ENCODE measurements around the gene MAP3K7. TPM values are rescaled to one million over a fixed set of nuclear protein-coding genes. Genes with fewer than 3 reads are reported as not detected.

MAP3K7 gene
- total and polyA plus RNA-seq, 2 of the 13 experiments (the other 11 are each of a cell fraction or from before 2014, with no cell fraction given), result 24.1 to 24.4 TPM

DNA sequence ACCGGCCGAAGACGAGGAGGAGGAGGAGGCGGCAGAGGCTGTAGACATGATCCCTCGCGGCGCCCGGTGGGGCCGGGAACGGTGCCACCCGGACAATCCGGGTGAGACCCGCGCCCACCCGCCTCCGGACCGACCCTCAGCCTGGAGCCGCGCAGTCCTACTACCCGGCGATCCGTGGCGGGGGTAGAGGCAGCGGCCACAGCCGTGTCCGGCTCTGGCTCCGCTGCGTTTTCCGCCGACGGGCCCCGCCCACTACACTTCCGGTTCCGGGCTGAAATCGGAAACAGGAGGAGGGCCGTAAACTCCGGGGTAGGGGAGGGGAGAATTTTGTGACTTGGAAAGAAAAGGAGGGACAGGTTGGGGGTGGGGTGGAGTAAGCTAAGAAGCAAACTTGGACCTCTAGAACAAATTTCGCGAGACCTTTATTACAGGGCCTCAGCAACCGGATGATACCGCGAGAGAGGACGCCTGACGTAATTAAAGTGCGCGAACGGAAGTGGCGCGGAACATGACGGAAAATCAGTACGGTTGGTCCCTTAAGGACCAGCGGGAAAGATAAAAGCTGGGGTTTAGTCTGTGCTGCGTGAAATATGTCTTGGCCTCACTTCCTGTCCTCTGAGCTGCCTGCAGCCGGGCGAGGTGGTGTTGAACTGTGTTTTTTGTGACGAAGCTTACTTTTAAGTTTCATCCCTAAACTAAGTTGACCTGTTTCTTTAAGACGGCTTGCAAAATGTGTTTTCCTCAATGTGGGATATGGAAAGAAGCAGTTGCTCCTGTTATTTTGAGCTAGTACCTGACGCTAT is at the start of gene MAP3K7 (continued):
- TF ChIP-seq, protein P1, sequence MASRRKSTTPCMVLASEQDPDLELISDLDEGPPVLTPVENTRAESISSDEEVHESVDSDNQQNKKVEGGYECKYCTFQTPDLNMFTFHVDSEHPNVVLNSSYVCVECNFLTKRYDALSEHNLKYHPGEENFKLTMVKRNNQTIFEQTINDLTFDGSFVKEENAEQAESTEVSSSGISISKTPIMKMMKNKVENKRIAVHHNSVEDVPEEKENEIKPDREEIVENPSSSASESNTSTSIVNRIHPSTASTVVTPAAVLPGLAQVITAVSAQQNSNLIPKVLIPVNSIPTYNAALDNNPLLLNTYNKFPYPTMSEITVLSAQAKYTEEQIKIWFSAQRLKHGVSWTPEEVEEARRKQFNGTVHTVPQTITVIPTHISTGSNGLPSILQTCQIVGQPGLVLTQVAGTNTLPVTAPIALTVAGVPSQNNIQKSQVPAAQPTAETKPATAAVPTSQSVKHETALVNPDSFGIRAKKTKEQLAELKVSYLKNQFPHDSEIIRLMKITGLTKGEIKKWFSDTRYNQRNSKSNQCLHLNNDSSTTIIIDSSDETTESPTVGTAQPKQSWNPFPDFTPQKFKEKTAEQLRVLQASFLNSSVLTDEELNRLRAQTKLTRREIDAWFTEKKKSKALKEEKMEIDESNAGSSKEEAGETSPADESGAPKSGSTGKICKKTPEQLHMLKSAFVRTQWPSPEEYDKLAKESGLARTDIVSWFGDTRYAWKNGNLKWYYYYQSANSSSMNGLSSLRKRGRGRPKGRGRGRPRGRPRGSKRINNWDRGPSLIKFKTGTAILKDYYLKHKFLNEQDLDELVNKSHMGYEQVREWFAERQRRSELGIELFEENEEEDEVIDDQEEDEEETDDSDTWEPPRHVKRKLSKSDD (CRISPR knock-in tag; IDR thresholded peaks at IDR 0.05; ENCODE audit: low read depth), result no peak; the same call in none of the 2 replicates
- TF ChIP-seq, protein P2, sequence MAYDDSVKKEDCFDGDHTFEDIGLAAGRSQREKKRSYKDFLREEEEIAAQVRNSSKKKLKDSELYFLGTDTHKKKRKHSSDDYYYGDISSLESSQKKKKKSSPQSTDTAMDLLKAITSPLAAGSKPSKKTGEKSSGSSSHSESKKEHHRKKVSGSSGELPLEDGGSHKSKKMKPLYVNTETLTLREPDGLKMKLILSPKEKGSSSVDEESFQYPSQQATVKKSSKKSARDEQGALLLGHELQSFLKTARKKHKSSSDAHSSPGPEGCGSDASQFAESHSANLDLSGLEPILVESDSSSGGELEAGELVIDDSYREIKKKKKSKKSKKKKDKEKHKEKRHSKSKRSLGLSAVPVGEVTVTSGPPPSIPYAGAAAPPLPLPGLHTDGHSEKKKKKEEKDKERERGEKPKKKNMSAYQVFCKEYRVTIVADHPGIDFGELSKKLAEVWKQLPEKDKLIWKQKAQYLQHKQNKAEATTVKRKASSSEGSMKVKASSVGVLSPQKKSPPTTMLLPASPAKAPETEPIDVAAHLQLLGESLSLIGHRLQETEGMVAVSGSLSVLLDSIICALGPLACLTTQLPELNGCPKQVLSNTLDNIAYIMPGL (CRISPR knock-in tag; IDR thresholded peaks at IDR 0.05; ENCODE audit: borderline replicate concordance in 1 of 2, low read depth in 1 of 2), result peak; percentile 50 to 55; a peak in 2 of 4 replicates
- TF ChIP-seq ZIK1 (CRISPR knock-in tag; IDR thresholded peaks at IDR 0.05; ENCODE audit: borderline replicate concordance, low read depth) (no peak), ZNF737 (CRISPR knock-in tag; IDR thresholded peaks at IDR 0.05; ENCODE audit: borderline replicate concordance) (no peak; the same call in 1 of the 2 replicates), RAD21 (CRISPR knock-in tag; IDR thresholded peaks at IDR 0.05) (no peak), ZNF878 (CRISPR knock-in tag; IDR thresholded peaks at IDR 0.05) (no peak), NFYC (CRISPR knock-in tag; IDR thresholded peaks at IDR 0.05) (peak; percentile 92), JUN (CRISPR knock-in tag; IDR thresholded peaks at IDR 0.05) (no peak), ZNF292 (CRISPR knock-in tag; IDR thresholded peaks at IDR 0.05; ENCODE audit: borderline replicate concordance, low read depth) (no peak), BCL6 (CRISPR knock-in tag; IDR thresholded peaks at IDR 0.05) (peak; percentile 17; the same call in 1 of the 2 replicates), TOPORS (CRISPR knock-in tag; IDR thresholded peaks at IDR 0.05) (no peak), KLF13 (CRISPR knock-in tag; IDR thresholded peaks at IDR 0.05) (no peak), MIER2 (CRISPR knock-in tag; IDR thresholded peaks at IDR 0.05) (0 out of 2 replicates have a peak, but pooled peaks have one; percentile 46)
- TF ChIP-seq, protein P3, sequence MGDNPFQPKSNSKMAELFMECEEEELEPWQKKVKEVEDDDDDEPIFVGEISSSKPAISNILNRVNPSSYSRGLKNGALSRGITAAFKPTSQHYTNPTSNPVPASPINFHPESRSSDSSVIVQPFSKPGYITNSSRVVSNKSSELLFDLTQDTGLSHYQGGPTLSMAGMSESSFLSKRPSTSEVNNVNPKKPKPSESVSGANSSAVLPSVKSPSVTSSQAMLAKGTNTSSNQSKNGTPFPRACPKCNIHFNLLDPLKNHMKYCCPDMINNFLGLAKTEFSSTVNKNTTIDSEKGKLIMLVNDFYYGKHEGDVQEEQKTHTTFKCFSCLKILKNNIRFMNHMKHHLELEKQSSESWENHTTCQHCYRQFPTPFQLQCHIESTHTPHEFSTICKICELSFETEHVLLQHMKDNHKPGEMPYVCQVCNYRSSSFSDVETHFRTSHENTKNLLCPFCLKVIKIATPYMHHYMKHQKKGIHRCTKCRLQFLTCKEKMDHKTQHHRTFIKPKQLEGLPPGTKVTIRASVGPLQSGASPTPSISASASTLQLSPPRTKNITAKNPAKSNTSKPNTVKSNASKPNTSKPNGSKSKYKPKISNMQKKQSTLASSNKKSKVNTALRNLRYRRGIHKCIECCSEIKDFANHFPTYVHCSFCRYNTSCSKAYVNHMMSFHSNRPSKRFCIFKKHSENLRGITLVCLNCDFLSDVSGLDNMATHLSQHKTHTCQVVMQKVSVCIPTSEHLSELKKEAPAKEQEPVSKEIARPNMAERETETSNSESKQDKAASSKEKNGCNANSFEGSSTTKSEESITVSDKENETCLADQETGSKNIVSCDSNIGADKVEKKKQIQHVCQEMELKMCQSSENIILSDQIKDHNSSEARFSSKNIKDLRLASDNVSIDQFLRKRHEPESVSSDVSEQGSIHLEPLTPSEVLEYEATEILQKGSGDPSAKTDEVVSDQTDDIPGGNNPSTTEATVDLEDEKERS (CRISPR knock-in tag; IDR thresholded peaks at IDR 0.05), result no peak
- TF ChIP-seq, protein P4, sequence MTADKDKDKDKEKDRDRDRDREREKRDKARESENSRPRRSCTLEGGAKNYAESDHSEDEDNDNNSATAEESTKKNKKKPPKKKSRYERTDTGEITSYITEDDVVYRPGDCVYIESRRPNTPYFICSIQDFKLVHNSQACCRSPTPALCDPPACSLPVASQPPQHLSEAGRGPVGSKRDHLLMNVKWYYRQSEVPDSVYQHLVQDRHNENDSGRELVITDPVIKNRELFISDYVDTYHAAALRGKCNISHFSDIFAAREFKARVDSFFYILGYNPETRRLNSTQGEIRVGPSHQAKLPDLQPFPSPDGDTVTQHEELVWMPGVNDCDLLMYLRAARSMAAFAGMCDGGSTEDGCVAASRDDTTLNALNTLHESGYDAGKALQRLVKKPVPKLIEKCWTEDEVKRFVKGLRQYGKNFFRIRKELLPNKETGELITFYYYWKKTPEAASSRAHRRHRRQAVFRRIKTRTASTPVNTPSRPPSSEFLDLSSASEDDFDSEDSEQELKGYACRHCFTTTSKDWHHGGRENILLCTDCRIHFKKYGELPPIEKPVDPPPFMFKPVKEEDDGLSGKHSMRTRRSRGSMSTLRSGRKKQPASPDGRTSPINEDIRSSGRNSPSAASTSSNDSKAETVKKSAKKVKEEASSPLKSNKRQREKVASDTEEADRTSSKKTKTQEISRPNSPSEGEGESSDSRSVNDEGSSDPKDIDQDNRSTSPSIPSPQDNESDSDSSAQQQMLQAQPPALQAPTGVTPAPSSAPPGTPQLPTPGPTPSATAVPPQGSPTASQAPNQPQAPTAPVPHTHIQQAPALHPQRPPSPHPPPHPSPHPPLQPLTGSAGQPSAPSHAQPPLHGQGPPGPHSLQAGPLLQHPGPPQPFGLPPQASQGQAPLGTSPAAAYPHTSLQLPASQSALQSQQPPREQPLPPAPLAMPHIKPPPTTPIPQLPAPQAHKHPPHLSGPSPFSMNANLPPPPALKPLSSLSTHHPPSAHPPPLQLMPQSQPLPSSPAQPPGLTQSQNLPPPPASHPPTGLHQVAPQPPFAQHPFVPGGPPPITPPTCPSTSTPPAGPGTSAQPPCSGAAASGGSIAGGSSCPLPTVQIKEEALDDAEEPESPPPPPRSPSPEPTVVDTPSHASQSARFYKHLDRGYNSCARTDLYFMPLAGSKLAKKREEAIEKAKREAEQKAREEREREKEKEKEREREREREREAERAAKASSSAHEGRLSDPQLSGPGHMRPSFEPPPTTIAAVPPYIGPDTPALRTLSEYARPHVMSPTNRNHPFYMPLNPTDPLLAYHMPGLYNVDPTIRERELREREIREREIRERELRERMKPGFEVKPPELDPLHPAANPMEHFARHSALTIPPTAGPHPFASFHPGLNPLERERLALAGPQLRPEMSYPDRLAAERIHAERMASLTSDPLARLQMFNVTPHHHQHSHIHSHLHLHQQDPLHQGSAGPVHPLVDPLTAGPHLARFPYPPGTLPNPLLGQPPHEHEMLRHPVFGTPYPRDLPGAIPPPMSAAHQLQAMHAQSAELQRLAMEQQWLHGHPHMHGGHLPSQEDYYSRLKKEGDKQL (CRISPR knock-in tag; IDR thresholded peaks at IDR 0.05; ENCODE audit: low read depth), result no peak
